Activated CD8-positive, alpha-beta memory T cell treated with anti-CD3 and anti-CD28 coated beads, Interleukin-2, amount 10 ng/mL, durations not matched to agents 7 days and 5 days (primary cell): Measurements from ENCODE around the gene PDE11A. TPM values are rescaled to one million over a fixed set of nuclear protein-coding genes. Genes with fewer than 3 reads are reported as not detected.

Experiments
- ATAC-seq: fragments of 150-1000 bp; cut with Tn5 transposase; one replicate; pipeline ENCODE4 v1.10.0; 2021; ENCODE audit warnings: moderate library complexity
- CTCF ChIA-PET: fragments of 350-600 bp; sonication (Branson Sonifier 250); formaldehyde crosslinking; loops from one replicate; lab custom pipeline; 2021; ENCODE audit warnings: antibody characterized with exemption; lab: Charles Lee
- DNase-seq: peaks from one replicate; pipeline ENCODE4 v3.0.0-alpha.2; 2020
- H3K27ac Mint-ChIP-seq: one replicate; pipeline ENCODE4 v1.8.0; 2021; ENCODE audit warnings: mild to moderate bottlenecking, mixed read lengths
- H3K27me3 Mint-ChIP-seq: one replicate; pipeline ENCODE4 v1.8.0; 2021; ENCODE audit warnings: mixed read lengths
- H3K36me3 Mint-ChIP-seq: one replicate; pipeline ENCODE4 v1.8.0; 2021; ENCODE audit warnings: mild to moderate bottlenecking, mixed read lengths
- H3K4me1 Mint-ChIP-seq: one replicate; pipeline ENCODE4 v1.8.0; 2021; ENCODE audit warnings: mixed read lengths
- H3K4me3 Mint-ChIP-seq: one replicate; pipeline ENCODE4 v1.8.0; 2021; ENCODE audit warnings: mild to moderate bottlenecking, moderate library complexity, mixed read lengths
- H3K9me3 Mint-ChIP-seq: one replicate; pipeline ENCODE4 v1.8.0; 2022; ENCODE audit warnings: low read depth, mixed read lengths
- total RNA-seq, 2 experiments: library from RNA; stranded (reverse); gene quantifications; one replicate each; pipeline ENCODE4 v1.2.3, GENCODE V29; 2021

Gene PDE11A
- total RNA-seq, 2 experiments from 2014 or later = not detected

DNA sequence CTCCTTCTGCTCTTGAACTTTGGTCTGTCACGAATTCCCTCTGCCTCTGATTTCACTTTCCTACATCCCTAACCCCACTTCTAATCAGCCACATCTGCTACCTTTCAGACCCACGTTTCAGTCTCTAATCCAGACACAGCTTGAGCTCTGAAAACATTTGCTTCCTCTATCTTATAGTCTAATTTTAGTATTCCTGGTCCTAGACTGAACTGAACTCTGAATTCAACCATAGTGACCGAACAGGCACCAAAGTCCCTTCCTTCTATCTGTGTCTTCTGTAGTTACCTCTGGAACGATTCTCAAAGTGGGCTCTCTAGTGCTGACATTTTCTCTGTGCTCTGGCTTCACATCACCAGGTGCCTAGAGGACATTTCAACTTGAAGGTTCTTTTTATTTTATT lies 156.2 kb downstream of the PDE11A start:
- H3K27me3 Mint-ChIP-seq = peaks cover 13% of the 10 kb centered on the region
- H3K27ac Mint-ChIP-seq = no peak overlapping the region
- ATAC-seq (no peak), DNase-seq (no peak)
- no peaks in the 10 kb centered on the region for H3K9me3 Mint-ChIP-seq
- no peaks in the 10 kb centered on the region for H3K4me1 Mint-ChIP-seq
- no peak overlapping the region for H3K4me3 Mint-ChIP-seq
- CTCF ChIA-PET = interaction anchor here (0.8 to 1.3 kb wide), 2 partner anchors 10 to 11 kb away, joined by 3 to 4 read pairs; no protein-coding TSS in a partner anchor
- H3K36me3 Mint-ChIP-seq = no peaks in the 10 kb centered on the region

DNA sequence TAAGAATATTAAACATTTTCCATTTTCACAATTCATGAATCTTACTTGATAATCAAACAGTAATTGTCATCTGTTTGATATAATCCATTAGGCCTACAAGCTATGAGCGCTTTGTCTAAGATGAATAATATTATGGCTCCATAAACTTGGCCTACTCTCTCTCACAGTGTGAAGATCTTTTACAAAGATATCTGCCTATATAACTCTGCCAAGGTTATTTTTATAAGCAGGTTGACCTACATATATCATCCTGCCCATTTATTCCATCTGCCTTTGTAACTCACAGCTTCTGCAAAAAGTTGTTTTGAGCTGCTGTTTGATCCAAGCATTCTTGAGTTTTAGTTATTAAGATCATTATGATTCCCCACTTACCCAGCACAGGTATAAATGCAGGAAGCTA lies 158.3 kb downstream of the PDE11A start:
- Mint-ChIP-seq H3K4me1 (no peaks in the 10 kb centered on the region), H3K27me3 (peaks cover 13% of the 10 kb centered on the region), H3K36me3 (no peaks in the 10 kb centered on the region), H3K4me3 (no peak overlapping the region), H3K27ac (no peak overlapping the region), H3K9me3 (no peaks in the 10 kb centered on the region)
- DNase-seq (no peak), ATAC-seq (no peak)
- CTCF ChIA-PET = no interaction called here

DNA sequence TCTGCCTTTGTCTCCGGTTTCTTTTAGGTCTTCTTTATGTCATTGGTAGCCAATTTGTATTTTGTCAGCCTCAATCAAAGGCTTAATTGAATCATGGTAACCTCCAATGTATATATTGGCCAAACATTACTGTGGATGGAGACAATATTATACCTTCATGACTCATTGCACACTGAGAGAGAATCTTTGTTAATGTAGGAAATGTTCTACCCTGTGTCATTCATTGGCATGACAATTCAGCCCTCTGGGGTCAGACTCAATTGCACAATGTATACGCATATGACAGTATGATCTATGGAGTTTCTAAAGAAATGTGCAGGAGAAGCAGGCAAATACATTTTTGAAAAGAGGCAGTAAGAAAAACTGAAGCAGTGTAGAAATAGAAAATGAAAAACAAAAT lies 162.6 kb downstream of the PDE11A start:
- no peak overlapping the region for H3K27ac Mint-ChIP-seq
- H3K4me1 Mint-ChIP-seq = peaks cover 8% of the 10 kb centered on the region
- H3K9me3 Mint-ChIP-seq = no peaks in the 10 kb centered on the region
- DNase-seq (no peak), ATAC-seq (no peak)
- no peaks in the 10 kb centered on the region for H3K36me3 Mint-ChIP-seq
- peaks cover 11% of the 10 kb centered on the region for H3K27me3 Mint-ChIP-seq
- H3K4me3 Mint-ChIP-seq = no peak overlapping the region
- CTCF ChIA-PET = interaction anchor here (1.8 kb wide), 1 partner anchor 10 kb away, joined by 4 read pairs; no protein-coding TSS in a partner anchor

DNA sequence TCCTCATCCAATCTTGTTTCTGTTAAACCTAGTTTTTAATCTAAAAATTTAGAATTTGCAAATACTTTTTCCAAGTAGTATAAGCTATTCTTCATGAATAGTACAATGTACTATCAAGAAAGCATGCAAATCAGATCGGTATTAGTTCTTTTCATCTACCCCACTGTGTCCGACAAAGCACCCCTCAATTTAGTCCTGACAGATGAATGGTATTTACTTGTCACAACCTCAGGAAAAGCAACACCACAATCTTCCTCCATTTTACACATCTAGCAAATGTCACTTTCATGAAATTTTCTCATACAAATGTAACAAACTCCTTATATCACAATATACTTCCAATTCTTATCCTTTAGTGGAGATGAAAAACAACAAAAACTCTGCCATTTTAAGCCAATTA lies 163.8 kb downstream of the PDE11A start:
- H3K27me3 Mint-ChIP-seq = peaks cover 10% of the 10 kb centered on the region
- ATAC-seq (no peak), DNase-seq (no peak)
- CTCF ChIA-PET = interaction anchor here (1.8 kb wide), 1 partner anchor 11 kb away, joined by 4 read pairs; no protein-coding TSS in a partner anchor
- peaks cover 8% of the 10 kb centered on the region for H3K4me1 Mint-ChIP-seq
- H3K27ac Mint-ChIP-seq = no peak overlapping the region
- H3K36me3 Mint-ChIP-seq = no peaks in the 10 kb centered on the region
- H3K9me3 Mint-ChIP-seq = no peaks in the 10 kb centered on the region
- no peak overlapping the region for H3K4me3 Mint-ChIP-seq

GRCh38 chr2:177908182-177908581 lies 164.4 kb downstream of the PDE11A start:
- peaks cover 4% of the 10 kb centered on the region for H3K27me3 Mint-ChIP-seq
- CTCF ChIA-PET = interaction anchor here (1.8 kb wide), 1 partner anchor 12 kb away, joined by 4 read pairs; no protein-coding TSS in a partner anchor
- H3K4me3 Mint-ChIP-seq = no peak overlapping the region
- peaks cover 8% of the 10 kb centered on the region for H3K4me1 Mint-ChIP-seq
- no peaks in the 10 kb centered on the region for H3K9me3 Mint-ChIP-seq
- H3K27ac Mint-ChIP-seq = no peak overlapping the region
- DNase-seq (no peak), ATAC-seq (peak; percentile 23)
- no peaks in the 10 kb centered on the region for H3K36me3 Mint-ChIP-seq

GRCh38 chr2:177906041-177906718 lies 166.4 kb downstream of the PDE11A start:
- no peaks in the 10 kb centered on the region for H3K27me3 Mint-ChIP-seq
- CTCF ChIA-PET = interaction anchor here (0.8 to 1.1 kb wide), 5 partner anchors 10 to 136 kb away, joined by 3 to 4 read pairs (median 3); no protein-coding TSS in a partner anchor
- no peak overlapping the region for H3K27ac Mint-ChIP-seq
- ATAC-seq (peak; percentile 83), DNase-seq (peak; percentile 75)
- H3K4me1 Mint-ChIP-seq = peaks cover 8% of the 10 kb centered on the region
- H3K9me3 Mint-ChIP-seq = no peaks in the 10 kb centered on the region
- no peaks in the 10 kb centered on the region for H3K36me3 Mint-ChIP-seq
- H3K4me3 Mint-ChIP-seq = no peak overlapping the region

GRCh38 chr2:177905640-177906039 lies 166.9 kb downstream of the PDE11A start:
- DNase-seq = no peak
- Mint-ChIP-seq H3K36me3 (no peaks in the 10 kb centered on the region), H3K9me3 (no peaks in the 10 kb centered on the region), H3K4me3 (no peak overlapping the region), H3K27me3 (no peaks in the 10 kb centered on the region), H3K4me1 (peaks cover 8% of the 10 kb centered on the region), H3K27ac (no peak overlapping the region)
- CTCF ChIA-PET = interaction anchor here (1.1 kb wide), 1 partner anchor 11 kb away, joined by 3 read pairs; no protein-coding TSS in a partner anchor
- no peak for ATAC-seq

- Mint-ChIP-seq H3K4me3 (no peak overlapping the region), H3K27me3 (peaks cover 2% of the 10 kb centered on the region), H3K9me3 (no peaks in the 10 kb centered on the region), H3K27ac (no peak overlapping the region), H3K4me1 (peaks cover under 1% of the 10 kb centered on the region), H3K36me3 (no peaks in the 10 kb centered on the region)
- DNase-seq (no peak), ATAC-seq (no peak)
- CTCF ChIA-PET = no interaction called here
Observed at GRCh38 chr2:177902395-177903163, 170.0 kb downstream of the PDE11A start.

GRCh38 chr2:177900082-177900481 lies 172.5 kb downstream of the PDE11A start:
- CTCF ChIA-PET = interaction anchor here (0.6 kb wide), 1 partner anchor 142 kb away, joined by 3 read pairs; no protein-coding TSS in a partner anchor
- H3K4me3 Mint-ChIP-seq = no peak overlapping the region
- H3K9me3 Mint-ChIP-seq = no peaks in the 10 kb centered on the region
- DNase-seq = no peak
- H3K27me3 Mint-ChIP-seq = peaks cover 3% of the 10 kb centered on the region
- H3K36me3 Mint-ChIP-seq = no peaks in the 10 kb centered on the region
- no peaks in the 10 kb centered on the region for H3K4me1 Mint-ChIP-seq
- H3K27ac Mint-ChIP-seq = no peak overlapping the region
- no peak for ATAC-seq

- CTCF ChIA-PET = no interaction called here
- ATAC-seq (no peak), DNase-seq (no peak)
- Mint-ChIP-seq H3K36me3 (no peaks in the 10 kb centered on the region), H3K27ac (no peak overlapping the region), H3K9me3 (no peaks in the 10 kb centered on the region), H3K4me3 (no peak overlapping the region), H3K4me1 (no peaks in the 10 kb centered on the region), H3K27me3 (peaks cover 10% of the 10 kb centered on the region)
Observed at GRCh38 chr2:177897278-177897677, 175.3 kb downstream of the PDE11A start.

DNA sequence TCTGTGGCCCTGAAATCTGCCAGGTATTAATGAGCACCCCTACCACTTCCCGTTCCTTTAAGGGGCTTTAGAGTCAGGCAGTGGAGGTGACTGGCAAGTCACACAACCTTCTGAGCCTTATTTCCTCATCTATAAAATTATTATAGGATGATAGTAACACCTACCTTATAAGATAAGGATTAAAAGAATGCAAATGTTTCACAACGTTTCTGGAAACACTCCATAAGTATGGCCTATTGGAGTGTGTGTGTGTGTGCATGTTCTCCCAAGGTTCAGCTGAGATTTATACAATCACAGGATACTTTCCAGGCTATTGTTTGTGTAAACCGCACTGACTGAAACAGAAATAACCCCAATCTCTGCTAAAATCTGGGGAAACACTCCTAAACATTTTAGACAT lies 176.0 kb downstream of the PDE11A start:
- no peaks in the 10 kb centered on the region for H3K36me3 Mint-ChIP-seq
- no peaks in the 10 kb centered on the region for H3K9me3 Mint-ChIP-seq
- CTCF ChIA-PET = no interaction called here
- H3K4me1 Mint-ChIP-seq = no peaks in the 10 kb centered on the region
- ATAC-seq = no peak
- no peak overlapping the region for H3K4me3 Mint-ChIP-seq
- no peak overlapping the region for H3K27ac Mint-ChIP-seq
- peaks cover 13% of the 10 kb centered on the region for H3K27me3 Mint-ChIP-seq
- no peak for DNase-seq

DNA sequence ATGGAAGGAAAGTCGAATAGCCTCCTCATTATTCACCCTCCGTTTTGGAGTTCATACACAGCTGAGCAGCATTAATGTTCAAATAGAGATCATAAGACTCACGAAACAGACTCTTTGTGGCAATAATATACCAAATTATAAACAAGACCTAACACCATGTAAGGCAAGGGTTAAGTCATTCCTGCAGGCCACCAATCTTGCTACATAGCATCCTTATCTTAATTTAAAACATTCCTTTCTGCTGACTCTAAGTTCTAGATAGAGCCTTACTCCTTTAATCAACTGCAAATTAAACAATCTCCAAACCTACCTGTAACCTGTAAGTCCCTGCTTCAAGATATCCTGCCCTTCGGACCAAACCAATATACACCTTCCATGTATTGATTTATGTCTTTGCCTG lies 178.0 kb downstream of the PDE11A start:
- no peaks in the 10 kb centered on the region for H3K9me3 Mint-ChIP-seq
- ATAC-seq (no peak), DNase-seq (no peak)
- no peaks in the 10 kb centered on the region for H3K4me1 Mint-ChIP-seq
- H3K36me3 Mint-ChIP-seq = no peaks in the 10 kb centered on the region
- H3K27ac Mint-ChIP-seq = no peak overlapping the region
- CTCF ChIA-PET = no interaction called here
- no peak overlapping the region for H3K4me3 Mint-ChIP-seq
- peaks cover 26% of the 10 kb centered on the region for H3K27me3 Mint-ChIP-seq

GRCh38 chr2:177893880-177894279 lies 178.7 kb downstream of the PDE11A start:
- H3K27ac Mint-ChIP-seq = no peak overlapping the region
- CTCF ChIA-PET = no interaction called here
- no peak overlapping the region for H3K4me3 Mint-ChIP-seq
- H3K9me3 Mint-ChIP-seq = no peaks in the 10 kb centered on the region
- no peaks in the 10 kb centered on the region for H3K4me1 Mint-ChIP-seq
- H3K27me3 Mint-ChIP-seq = peaks cover 27% of the 10 kb centered on the region
- no peak for DNase-seq
- ATAC-seq = no peak
- no peaks in the 10 kb centered on the region for H3K36me3 Mint-ChIP-seq
